Ovary (tissue), 3 donors: ENCODE data around the gene MAGI1.

Experiments
- EP300 ChIP-seq: sonication (generic); formaldehyde crosslinking; IDR thresholded peaks from one replicate; pipeline ENCODE4 v1.6.1; 2017; ENCODE audit warnings: antibody characterized with exemption
- POLR2A ChIP-seq: fragments of 450-650 bp; IDR thresholded peaks from one replicate; pipeline ENCODE4 v1.6.1; 2017; ENCODE audit warnings: antibody characterized with exemption, mild to moderate bottlenecking, moderate library complexity
- TF ChIP-seq, protein P1 (sequence below), 3 donors: fragments of 450-650 bp in 2 of 3; fragments of 200-600 bp in 1 of 3; IDR thresholded peaks; one replicate each; pipeline versions ENCODE4 v1.5.1 to v1.8.0; 2016 to 2022; ENCODE audit warnings: antibody characterized with exemption in 3 of 3, mild to moderate bottlenecking in 1 of 3
- donor health status: DM: no; HTN: no; CAD: no.

DNA sequence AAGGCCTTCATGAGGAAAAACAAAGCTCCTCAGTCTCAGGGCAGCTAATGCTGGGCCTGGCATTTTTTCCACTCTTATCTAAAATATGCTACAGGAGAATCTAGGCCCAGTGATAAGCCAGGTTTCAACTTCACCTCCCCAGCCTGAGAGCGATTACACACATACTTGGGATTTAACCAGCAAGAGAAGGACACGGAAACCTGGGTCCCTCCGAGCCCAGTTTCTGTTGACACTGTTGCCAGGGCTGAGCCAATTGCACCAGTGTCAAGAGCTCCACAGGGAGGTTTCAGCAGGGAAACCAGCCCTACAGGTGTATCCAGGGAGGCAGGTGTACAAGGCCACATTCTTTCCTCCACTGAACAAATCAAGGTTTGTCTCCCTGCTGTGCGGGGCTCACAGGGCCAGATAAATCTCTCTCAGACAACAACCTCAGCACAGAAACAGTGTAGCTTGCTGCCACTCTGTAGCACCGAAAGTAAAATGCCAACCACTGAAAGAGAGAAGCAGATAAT lies 85.4 kb downstream of the MAGI1 start:
- TF ChIP-seq, protein P1, sequence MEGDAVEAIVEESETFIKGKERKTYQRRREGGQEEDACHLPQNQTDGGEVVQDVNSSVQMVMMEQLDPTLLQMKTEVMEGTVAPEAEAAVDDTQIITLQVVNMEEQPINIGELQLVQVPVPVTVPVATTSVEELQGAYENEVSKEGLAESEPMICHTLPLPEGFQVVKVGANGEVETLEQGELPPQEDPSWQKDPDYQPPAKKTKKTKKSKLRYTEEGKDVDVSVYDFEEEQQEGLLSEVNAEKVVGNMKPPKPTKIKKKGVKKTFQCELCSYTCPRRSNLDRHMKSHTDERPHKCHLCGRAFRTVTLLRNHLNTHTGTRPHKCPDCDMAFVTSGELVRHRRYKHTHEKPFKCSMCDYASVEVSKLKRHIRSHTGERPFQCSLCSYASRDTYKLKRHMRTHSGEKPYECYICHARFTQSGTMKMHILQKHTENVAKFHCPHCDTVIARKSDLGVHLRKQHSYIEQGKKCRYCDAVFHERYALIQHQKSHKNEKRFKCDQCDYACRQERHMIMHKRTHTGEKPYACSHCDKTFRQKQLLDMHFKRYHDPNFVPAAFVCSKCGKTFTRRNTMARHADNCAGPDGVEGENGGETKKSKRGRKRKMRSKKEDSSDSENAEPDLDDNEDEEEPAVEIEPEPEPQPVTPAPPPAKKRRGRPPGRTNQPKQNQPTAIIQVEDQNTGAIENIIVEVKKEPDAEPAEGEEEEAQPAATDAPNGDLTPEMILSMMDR (IDR thresholded peaks at IDR 0.05) = no peak
- TF ChIP-seq POLR2A (no peak), EP300 (no peak)
